Measurements from ENCODE around the gene PCSK9. TPM values are rescaled to one million over a fixed set of nuclear protein-coding genes. Genes with fewer than 3 reads are reported as not detected.

PCSK9 gene
- total RNA-seq, 2 donors from 2014 or later, result 0.21 to 0.27 TPM

GRCh38 chr1:54994355-54994990 is 44.9 kb upstream of the PCSK9 start:
- TF ChIP-seq, protein P1, sequence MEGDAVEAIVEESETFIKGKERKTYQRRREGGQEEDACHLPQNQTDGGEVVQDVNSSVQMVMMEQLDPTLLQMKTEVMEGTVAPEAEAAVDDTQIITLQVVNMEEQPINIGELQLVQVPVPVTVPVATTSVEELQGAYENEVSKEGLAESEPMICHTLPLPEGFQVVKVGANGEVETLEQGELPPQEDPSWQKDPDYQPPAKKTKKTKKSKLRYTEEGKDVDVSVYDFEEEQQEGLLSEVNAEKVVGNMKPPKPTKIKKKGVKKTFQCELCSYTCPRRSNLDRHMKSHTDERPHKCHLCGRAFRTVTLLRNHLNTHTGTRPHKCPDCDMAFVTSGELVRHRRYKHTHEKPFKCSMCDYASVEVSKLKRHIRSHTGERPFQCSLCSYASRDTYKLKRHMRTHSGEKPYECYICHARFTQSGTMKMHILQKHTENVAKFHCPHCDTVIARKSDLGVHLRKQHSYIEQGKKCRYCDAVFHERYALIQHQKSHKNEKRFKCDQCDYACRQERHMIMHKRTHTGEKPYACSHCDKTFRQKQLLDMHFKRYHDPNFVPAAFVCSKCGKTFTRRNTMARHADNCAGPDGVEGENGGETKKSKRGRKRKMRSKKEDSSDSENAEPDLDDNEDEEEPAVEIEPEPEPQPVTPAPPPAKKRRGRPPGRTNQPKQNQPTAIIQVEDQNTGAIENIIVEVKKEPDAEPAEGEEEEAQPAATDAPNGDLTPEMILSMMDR (IDR thresholded peaks at IDR 0.05), result no peak
- H3K4me1 ChIP-seq (ENCODE audit: control insufficient read depth in 1 of 2, low read depth in 2 of 2), result peaks cover 2 to 18% of the 10 kb centered on the region in 2 donors

DNA sequence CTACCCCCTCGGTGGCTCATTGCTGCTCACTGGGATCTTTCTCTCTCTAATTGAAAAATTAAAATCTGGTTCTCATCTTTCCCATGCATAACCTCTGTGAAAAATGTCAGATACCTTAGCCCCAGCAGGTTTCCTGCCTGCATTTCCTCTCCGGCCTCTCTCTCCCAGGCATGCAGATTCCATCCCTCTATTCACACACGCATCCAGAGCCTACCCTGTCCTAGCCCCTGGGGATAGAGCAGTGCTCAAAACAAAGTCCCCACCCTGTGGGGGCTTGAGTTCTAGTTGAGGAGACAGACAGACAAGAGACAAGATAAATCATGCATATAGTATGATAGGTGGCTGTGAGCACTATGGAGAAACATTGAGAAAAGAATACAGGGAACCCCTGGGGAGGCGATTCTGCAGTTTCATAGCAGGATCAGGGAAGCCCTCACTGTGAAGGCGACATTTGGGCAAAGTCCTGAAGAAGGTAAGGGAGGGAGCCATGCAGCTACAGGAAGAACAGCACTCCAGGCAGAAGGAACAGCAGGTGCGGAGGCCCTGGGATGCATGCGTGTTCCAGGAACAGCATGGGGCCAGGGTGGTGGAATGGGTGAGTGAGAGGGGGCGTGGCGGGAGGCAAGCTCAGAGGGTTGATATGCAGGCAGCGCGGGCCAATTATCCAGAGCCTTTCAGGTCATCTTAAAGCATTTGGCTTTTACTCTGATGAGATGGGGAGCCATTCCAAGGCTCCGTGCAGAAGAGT is 44.2 kb upstream of the PCSK9 start:
- no peak for ATAC-seq (ENCODE audit: insufficient number of reproducible peaks, low FRiP score, low read depth)
- DNase-seq (ENCODE audit: low spot score), result no peak
- no peaks in the 10 kb centered on the region for H3K27me3 ChIP-seq (replicated peaks; ENCODE audit: insufficient read depth)
- no peaks in the 10 kb centered on the region for H3K36me3 ChIP-seq
- peaks cover 2 to 11% of the 10 kb centered on the region in 2 donors for H3K4me1 ChIP-seq (ENCODE audit: control insufficient read depth in 1 of 2, low read depth in 2 of 2)
- no peaks in the 10 kb centered on the region for H3K9me3 ChIP-seq
- no peak overlapping the region for H3K4me3 ChIP-seq
- TF ChIP-seq, protein P1 (IDR thresholded peaks at IDR 0.05), result no peak
- H3K27ac ChIP-seq, result no peak overlapping the region

More at GRCh38 chr1:54994355-54994990, 44.9 kb upstream of the PCSK9 start:
- no peak for ATAC-seq (ENCODE audit: insufficient number of reproducible peaks, low FRiP score, low read depth)
- H3K27me3 ChIP-seq (replicated peaks; ENCODE audit: insufficient read depth), result no peaks in the 10 kb centered on the region
- no peaks in the 10 kb centered on the region for H3K36me3 ChIP-seq
- no peak overlapping the region for H3K27ac ChIP-seq
- H3K4me3 ChIP-seq, result no peak overlapping the region
- DNase-seq (ENCODE audit: low spot score), result no peak
- no peaks in the 10 kb centered on the region for H3K9me3 ChIP-seq

DNA sequence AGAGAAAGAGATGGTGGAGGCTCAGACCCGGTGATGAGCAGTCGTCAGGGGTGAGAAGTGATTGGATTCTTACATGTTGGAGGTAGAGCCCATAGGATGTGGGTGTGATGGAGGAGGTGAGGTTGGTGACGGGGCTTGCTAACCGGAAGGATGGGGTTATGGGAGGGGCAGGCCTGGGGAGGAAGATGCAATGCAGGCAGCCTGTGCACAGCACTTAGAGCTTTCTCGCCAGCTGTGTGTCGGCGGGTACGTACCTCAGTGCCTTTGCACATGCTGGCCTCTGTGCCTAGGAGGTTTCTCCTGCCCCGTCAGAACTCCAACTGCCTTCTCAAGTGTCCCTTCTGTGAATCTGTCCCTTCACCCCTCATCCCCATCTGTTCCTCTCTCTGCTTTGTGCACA is 43.5 kb upstream of the PCSK9 start:
- H3K27me3 ChIP-seq (replicated peaks; ENCODE audit: insufficient read depth), result no peaks in the 10 kb centered on the region
- ATAC-seq (ENCODE audit: insufficient number of reproducible peaks, low FRiP score, low read depth) (no peak), DNase-seq (ENCODE audit: low spot score) (no peak)
- H3K4me3 ChIP-seq, result no peak overlapping the region
- peaks cover 2 to 9% of the 10 kb centered on the region in 2 donors for H3K4me1 ChIP-seq (ENCODE audit: control insufficient read depth in 1 of 2, low read depth in 2 of 2)
- no peaks in the 10 kb centered on the region for H3K9me3 ChIP-seq
- H3K27ac ChIP-seq, result no peak overlapping the region
- no peaks in the 10 kb centered on the region for H3K36me3 ChIP-seq
- TF ChIP-seq, protein P1 (IDR thresholded peaks at IDR 0.05), result no peak

DNA sequence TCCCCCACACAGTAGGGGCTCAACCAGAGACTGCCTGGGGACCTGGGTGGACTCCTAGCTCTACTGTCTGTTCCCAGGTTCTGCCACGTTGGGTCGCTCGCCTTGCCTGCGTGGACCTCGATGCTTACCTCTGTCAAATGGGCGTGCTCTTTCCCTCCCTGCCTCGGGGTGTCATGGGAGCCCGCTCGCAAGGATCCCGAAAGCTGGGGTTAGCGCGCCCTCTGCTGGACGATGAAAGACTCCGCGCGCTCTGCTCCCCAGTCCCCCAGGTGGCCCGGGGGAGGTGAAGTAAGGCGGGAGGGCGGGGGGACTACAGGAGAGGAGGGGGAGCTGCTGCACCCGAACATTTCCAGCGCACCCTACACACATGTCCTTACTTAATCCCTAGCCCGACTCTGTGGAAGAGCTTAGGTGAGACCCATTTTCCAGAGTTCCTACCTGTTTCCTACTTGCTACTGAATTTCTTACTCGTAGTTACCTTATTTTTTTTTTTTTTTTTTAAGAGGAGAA is 42.9 kb upstream of the PCSK9 start:
- no peaks in the 10 kb centered on the region for H3K36me3 ChIP-seq
- H3K27ac ChIP-seq, result no peak overlapping the region
- no peaks in the 10 kb centered on the region for H3K9me3 ChIP-seq
- peak overlapping the region; percentile 19 for H3K4me3 ChIP-seq
- no peak for DNase-seq (ENCODE audit: low spot score)
- H3K27me3 ChIP-seq (replicated peaks; ENCODE audit: insufficient read depth), result no peaks in the 10 kb centered on the region
- ATAC-seq (ENCODE audit: insufficient number of reproducible peaks, low FRiP score, low read depth), result peak; percentile 45
- TF ChIP-seq, protein P1 (IDR thresholded peaks at IDR 0.05), result peak; percentile 90
- peaks cover 2 to 9% of the 10 kb centered on the region in 2 donors for H3K4me1 ChIP-seq (ENCODE audit: control insufficient read depth in 1 of 2, low read depth in 2 of 2)

Measured in thoracic aorta (tissue), 2 donors.